GM21717 (cell line): ENCODE data around the gene HOXA5.

Source experiments
- ATAC-seq: cut with Tn5 transposase; IDR thresholded peaks from one replicate; pipeline ENCODE4 v1.9.1; 2021; ENCODE audit warnings: mild to moderate bottlenecking, moderate library complexity; ENCODE audit not compliant: unreplicated experiment

The HOXA5 gene

GRCh38 chr7:27160546-27161213, 17.2 kb upstream of the HOXA5 start:
- ATAC-seq, result peak; percentile 58

- no peak for ATAC-seq
These were observed 16.7 kb upstream of the HOXA5 start for GRCh38 chr7:27160145-27160545.

GRCh38 chr7:27159266-27160144, 16.0 kb upstream of the HOXA5 start:
- no peak for ATAC-seq

- no peak for ATAC-seq
These were observed 15.2 kb upstream of the HOXA5 start for GRCh38 chr7:27158436-27159265.

- ATAC-seq, result no peak
These were observed 14.4 kb upstream of the HOXA5 start for GRCh38 chr7:27157702-27158431.

- no peak for ATAC-seq
These were observed 13.6 kb upstream of the HOXA5 start for GRCh38 chr7:27156916-27157701.

- ATAC-seq, result no peak
These were observed 13.0 kb upstream of the HOXA5 start, which contains the start of gene HOXA7 for GRCh38 chr7:27156508-27156898. Gene HOXA7 (minus strand): TSS chr7:27156675. CDS start chr7:27156545, 130 bp downstream.

- no peak for ATAC-seq
These were observed 12.5 kb upstream of the HOXA5 start for GRCh38 chr7:27155816-27156507.

GRCh38 chr7:27154901-27155815, 11.7 kb upstream of the HOXA5 start:
- no peak for ATAC-seq

GRCh38 chr7:27154369-27154768, 10.9 kb upstream of the HOXA5 start:
- ATAC-seq, result no peak

GRCh38 chr7:27153526-27153925, 10.0 kb upstream of the HOXA5 start:
- no peak for ATAC-seq

- ATAC-seq, result no peak
These were observed 9.4 kb upstream of the HOXA5 start for GRCh38 chr7:27152816-27153442.

GRCh38 chr7:27151931-27152815, 8.7 kb upstream of the HOXA5 start, which contains the start of gene HOXA3:
Gene HOXA3 (minus strand): TSS chr7:27152583. CDS start chr7:27110640, 41,943 bp downstream.
- no peak for ATAC-seq

GRCh38 chr7:27151341-27151930, 8.0 kb upstream of the HOXA5 start:
- ATAC-seq, result no peak

GRCh38 chr7:27150568-27151340, 7.3 kb upstream of the HOXA5 start:
- ATAC-seq, result peak; percentile 70
